ENCODE data around the gene KCNQ2. TPM values are rescaled to one million over a fixed set of nuclear protein-coding genes. Genes with fewer than 3 reads are reported as not detected.

KCNQ2 gene
- total RNA-seq, 2 experiments from 2014 or later = not detected

GRCh38 chr20:63354636-63355350 lies 117.7 kb downstream of the KCNQ2 start:
- CTCF ChIA-PET = interaction anchor here (0.6 kb wide), 1 partner anchor 175 kb away, joined by 3 read pairs; no protein-coding TSS in a partner anchor
- no peaks in the 10 kb centered on the region for H3K36me3 Mint-ChIP-seq (ENCODE audit: low read depth)
- POLR2A ChIA-PET = no interaction called here
- no peak overlapping the region for H3K4me3 Mint-ChIP-seq
- H3K27me3 Mint-ChIP-seq = peaks cover 7% of the 10 kb centered on the region
- H3K27ac Mint-ChIP-seq = no peak overlapping the region
- H3K9me3 Mint-ChIP-seq (ENCODE audit: low read depth) = peaks cover 3% of the 10 kb centered on the region
- intact Hi-C loops (cut with DNase I, micrococcal nuclease) = no loop called here
- no peaks in the 10 kb centered on the region for H3K4me1 Mint-ChIP-seq
- DNase-seq (no peak), ATAC-seq (no peak)

GRCh38 chr20:63352811-63353221 lies 119.6 kb downstream of the KCNQ2 start:
- Mint-ChIP-seq H3K9me3 (ENCODE audit: low read depth) (peaks cover 3% of the 10 kb centered on the region), H3K27ac (no peak overlapping the region), H3K4me1 (no peaks in the 10 kb centered on the region), H3K36me3 (ENCODE audit: low read depth) (no peaks in the 10 kb centered on the region), H3K4me3 (no peak overlapping the region), H3K27me3 (peaks cover 2% of the 10 kb centered on the region)
- ATAC-seq (no peak), DNase-seq (no peak)
- ChIA-PET CTCF (no interaction called here), POLR2A (no interaction called here)
- intact Hi-C loops (cut with DNase I, micrococcal nuclease) = no loop called here

GRCh38 chr20:63351811-63352591 lies 120.5 kb downstream of the KCNQ2 start:
- intact Hi-C loops (cut with DNase I, micrococcal nuclease) = no loop called here
- ChIA-PET POLR2A (no interaction called here), CTCF (interaction anchor here (0.5 kb wide), 1 partner anchor 380 kb away, joined by 3 read pairs; no protein-coding TSS in a partner anchor)
- no peak for DNase-seq
- ATAC-seq = no peak
- no peak overlapping the region for H3K27ac Mint-ChIP-seq
- peaks cover 3% of the 10 kb centered on the region for H3K9me3 Mint-ChIP-seq (ENCODE audit: low read depth)
- H3K27me3 Mint-ChIP-seq = peaks cover 2% of the 10 kb centered on the region
- no peaks in the 10 kb centered on the region for H3K36me3 Mint-ChIP-seq (ENCODE audit: low read depth)
- no peak overlapping the region for H3K4me3 Mint-ChIP-seq
- no peaks in the 10 kb centered on the region for H3K4me1 Mint-ChIP-seq

- intact Hi-C loops (cut with DNase I, micrococcal nuclease) = no loop called here
- POLR2A ChIA-PET = no interaction called here
- DNase-seq (no peak), ATAC-seq (no peak)
- no peaks in the 10 kb centered on the region for H3K4me1 Mint-ChIP-seq
- H3K36me3 Mint-ChIP-seq (ENCODE audit: low read depth) = no peaks in the 10 kb centered on the region
- H3K27ac Mint-ChIP-seq = no peak overlapping the region
- H3K27me3 Mint-ChIP-seq = no peaks in the 10 kb centered on the region
- CTCF ChIA-PET = interaction anchor here (0.5 kb wide), 1 partner anchor 379 kb away, joined by 3 read pairs; no protein-coding TSS in a partner anchor
- peaks cover 3% of the 10 kb centered on the region for H3K9me3 Mint-ChIP-seq (ENCODE audit: low read depth)
- no peak overlapping the region for H3K4me3 Mint-ChIP-seq
Measured at GRCh38 chr20:63351326-63351700, 121.1 kb downstream of the KCNQ2 start.

- intact Hi-C loops (cut with DNase I, micrococcal nuclease) = no loop called here
- ChIA-PET CTCF (no interaction called here), POLR2A (no interaction called here)
- Mint-ChIP-seq H3K27ac (no peak overlapping the region), H3K27me3 (no peaks in the 10 kb centered on the region), H3K9me3 (ENCODE audit: low read depth) (peaks cover 3% of the 10 kb centered on the region), H3K4me1 (no peaks in the 10 kb centered on the region), H3K36me3 (ENCODE audit: low read depth) (no peaks in the 10 kb centered on the region), H3K4me3 (no peak overlapping the region)
- no peak for ATAC-seq
- no peak for DNase-seq
Measured at GRCh38 chr20:63350597-63351325, 121.7 kb downstream of the KCNQ2 start.

Other genes starting within 250 kb of the KCNQ2 start
- gene BIRC7, start 236.8 kb downstream of the KCNQ2 start, total RNA-seq = under 1 TPM in 1 of 2 experiments, not detected in 1; 0.14 TPM
- not detected for gene NKAIN4, start 218.2 kb downstream of the KCNQ2 start, total RNA-seq
- gene ARFGAP1, start 199.8 kb downstream of the KCNQ2 start, total RNA-seq = 10 to 100 TPM; 73.4 to 77.6 TPM
- under 1 TPM; 0.04 to 0.09 TPM for gene COL20A1, start 179.5 kb downstream of the KCNQ2 start, total RNA-seq
- not detected for gene CHRNA4, start 111.3 kb downstream of the KCNQ2 start, total RNA-seq
- under 1 TPM; 0.69 to 0.81 TPM for gene EEF1A2, start 26.4 kb upstream of the KCNQ2 start, total RNA-seq
- gene PPDPF, start 48.1 kb upstream of the KCNQ2 start, total RNA-seq = 100 to 1,000 TPM; 119 to 133 TPM
- gene PTK6, start 64.7 kb upstream of the KCNQ2 start, total RNA-seq = under 1 TPM; 0.25 to 0.48 TPM
- not detected for gene SRMS, start 75.1 kb upstream of the KCNQ2 start, total RNA-seq
- under 1 TPM; 0.18 to 0.27 TPM for gene FNDC11, start 81.5 kb upstream of the KCNQ2 start, total RNA-seq
- 10 to 100 TPM; 16.1 to 18.7 TPM for gene HELZ2, start 101.6 kb upstream of the KCNQ2 start, total RNA-seq
- 10 to 100 TPM; 14.0 to 14.1 TPM for gene GMEB2, start 154.4 kb upstream of the KCNQ2 start, total RNA-seq
- 10 to 100 TPM; 15.4 to 17.6 TPM for gene STMN3, start 180.8 kb upstream of the KCNQ2 start, total RNA-seq
- gene RTEL1, start 185.7 kb upstream of the KCNQ2 start, total RNA-seq = 10 to 100 TPM; 44.5 to 44.7 TPM
- 1 to 10 TPM in 1 of 2 experiments, under 1 TPM in 1; 0.21 to 1.7 TPM for gene TNFRSF6B, start 224.0 kb upstream of the KCNQ2 start, total RNA-seq
- gene ARFRP1, start 235.3 kb upstream of the KCNQ2 start, total RNA-seq = 10 to 100 TPM; 36.4 to 52.0 TPM
- gene ZGPAT, start 235.4 kb upstream of the KCNQ2 start, total RNA-seq = 10 to 100 TPM; 15.3 to 21.9 TPM